Stimulated activated CD8-positive, alpha-beta memory T cell treated with anti-CD3 and anti-CD28 coated beads, Interleukin-4, amount 100 ng/mL, for 4 hours (primary cell): ENCODE results near the gene TAF12.
A peak's percentile ranks its signal among the peaks of the same experiment; 100 is the strongest.
"Not testable (repeated sequence)": the region's sequence is repeated elsewhere in the genome, so short reads cannot be mapped to it uniquely, and the experiment has no call there.

ENCODE experiments used
- DNase-seq, 2 donors: peaks; one replicate each; pipeline ENCODE4 v3.0.0-alpha.2; 2020; ENCODE audit warnings: low read depth in 2 of 2, low spot score in 1 of 2

TAF12 gene, protein sequence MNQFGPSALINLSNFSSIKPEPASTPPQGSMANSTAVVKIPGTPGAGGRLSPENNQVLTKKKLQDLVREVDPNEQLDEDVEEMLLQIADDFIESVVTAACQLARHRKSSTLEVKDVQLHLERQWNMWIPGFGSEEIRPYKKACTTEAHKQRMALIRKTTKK

DNA sequence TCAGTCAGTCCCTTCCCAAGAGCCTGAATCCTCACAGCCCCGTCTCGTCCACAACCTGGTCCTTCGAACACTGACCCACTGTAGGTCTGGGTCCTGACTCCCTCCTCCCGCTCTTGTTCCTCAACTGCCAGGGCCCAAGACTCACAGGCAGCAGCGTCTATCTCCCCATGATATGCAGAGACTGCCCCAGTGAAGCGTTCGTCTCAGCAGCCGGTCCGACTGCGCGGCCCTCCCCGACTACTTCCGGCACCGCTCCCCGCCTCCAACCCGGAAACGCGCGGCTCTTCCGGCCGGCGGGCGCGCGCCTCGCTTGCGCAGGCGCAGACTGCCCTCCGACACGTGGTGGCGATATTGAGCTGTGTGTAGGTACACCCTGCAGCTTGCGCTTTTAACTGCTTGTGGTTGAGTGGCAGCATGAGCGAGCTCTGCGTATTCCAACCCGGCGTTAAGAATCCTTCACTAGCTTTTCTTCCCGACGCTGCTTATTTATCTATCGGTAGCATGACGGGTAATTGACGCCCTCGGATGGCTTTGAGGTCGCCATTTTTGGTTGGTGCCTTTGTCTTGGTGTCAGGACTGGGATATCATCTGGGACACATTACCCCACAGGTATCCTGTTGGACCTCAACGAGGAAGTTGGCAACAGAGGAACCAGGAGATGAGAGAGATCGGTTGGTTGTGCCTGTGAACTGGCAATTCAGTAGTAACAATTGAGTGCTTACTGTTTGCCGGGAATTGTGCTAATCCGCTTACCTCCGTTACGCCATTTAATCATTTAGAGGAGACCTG lies at the start of gene TAF12:
Gene TAF12, minus strand, starts transcription at position 221 of the 789 bp plus-strand sequence. CDS start 20,986 bp downstream, outside the sequence.
- DNase-seq: peak; percentile 74 to 81

DNA sequence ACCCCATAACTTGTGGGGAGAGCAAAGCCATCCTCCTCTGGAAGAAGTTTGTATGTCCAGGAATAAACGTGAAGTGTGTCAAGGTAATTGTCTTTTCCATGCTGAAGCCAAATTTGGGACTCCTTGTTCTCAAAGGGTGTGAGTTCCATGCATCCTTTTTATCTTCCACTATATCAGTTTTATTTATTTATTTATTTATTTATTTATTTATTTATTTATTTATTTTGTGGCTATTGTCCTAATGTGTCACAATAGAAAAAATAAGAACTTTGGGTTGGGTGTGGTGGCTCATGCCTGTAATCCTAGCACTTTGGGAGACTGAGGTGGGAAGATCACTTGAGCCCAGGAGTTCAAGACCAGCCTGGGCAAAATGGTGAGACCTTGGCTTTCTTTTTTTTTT lies 48.8 kb upstream of the TAF12 start:
- not testable (repeated sequence) for DNase-seq

DNA sequence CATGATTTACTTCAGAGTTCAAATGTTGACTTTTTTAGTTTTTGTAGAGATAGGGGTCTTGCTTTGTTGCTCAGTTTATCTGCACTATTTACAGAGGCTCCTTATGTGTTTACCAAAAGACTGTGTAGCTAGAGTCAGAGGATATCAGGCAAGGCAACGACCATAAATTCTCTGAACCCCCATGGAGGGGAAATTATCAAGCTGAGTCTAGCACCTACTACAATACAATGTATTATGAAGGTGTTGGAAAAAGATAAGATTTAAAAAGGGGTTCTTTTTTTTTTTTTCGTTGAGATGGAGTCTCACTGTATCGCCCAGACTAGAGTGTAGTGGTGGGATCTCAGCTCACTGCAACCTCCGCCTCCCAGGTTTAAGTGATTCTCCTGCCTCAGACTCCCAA lies 42.1 kb upstream of the TAF12 start:
- no peak for DNase-seq

DNA sequence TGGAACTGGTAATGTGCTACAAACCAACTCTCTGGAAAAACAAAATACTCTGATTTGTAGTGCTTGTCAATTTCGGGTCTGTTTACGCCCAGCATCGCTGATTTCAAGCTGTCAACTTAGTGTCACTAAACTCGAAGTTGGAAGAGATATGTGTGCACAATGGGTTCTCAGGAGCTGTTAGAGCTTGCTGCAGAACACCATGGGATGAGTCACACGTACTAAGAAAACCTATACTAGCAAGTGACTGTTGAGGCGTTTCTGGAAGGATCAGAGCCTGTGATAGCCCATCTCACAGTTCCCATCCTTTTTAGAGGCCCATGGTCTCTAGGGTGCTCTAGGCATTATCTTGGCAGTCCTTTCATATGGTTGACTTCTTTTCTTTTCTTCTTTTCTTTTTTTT lies 40.0 kb upstream of the TAF12 start:
- DNase-seq: no peak

DNA sequence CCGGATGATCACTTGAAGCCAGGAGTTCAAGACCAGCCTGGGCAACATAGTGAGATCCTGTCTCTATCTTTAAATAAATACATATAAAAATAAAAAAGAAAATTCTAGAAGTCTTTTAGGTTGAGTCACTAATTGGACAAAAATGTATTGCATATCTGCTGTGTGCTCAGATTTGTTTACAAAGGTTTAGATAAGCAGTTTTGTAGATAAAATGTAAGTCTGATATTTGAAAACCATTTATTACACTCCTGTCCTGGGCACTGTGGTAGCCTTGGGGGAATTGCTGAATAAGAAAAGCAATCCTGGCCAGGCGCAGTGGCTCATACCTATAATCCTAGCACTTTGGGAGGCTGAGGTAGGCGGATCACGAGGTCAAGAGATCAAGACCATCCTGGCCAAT lies 37.3 kb upstream of the TAF12 start:
- DNase-seq: no peak

DNA sequence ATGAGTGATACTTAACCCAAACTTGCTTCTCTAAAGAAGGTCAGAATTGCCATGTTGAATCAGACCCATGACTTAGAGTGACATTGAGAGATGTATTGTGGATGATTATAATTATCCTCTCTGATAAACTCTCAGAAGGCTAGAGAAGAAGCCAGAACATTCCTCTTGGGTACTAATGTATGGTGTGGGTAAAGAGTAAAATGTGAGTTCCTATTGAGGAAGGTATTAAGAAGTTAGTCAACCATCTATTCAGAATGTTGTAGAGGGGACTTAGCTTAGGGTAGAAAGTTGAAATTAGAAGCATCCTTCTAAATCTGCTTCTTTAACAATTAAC lies 33.0 kb upstream of the TAF12 start:
- DNase-seq: no peak

DNA sequence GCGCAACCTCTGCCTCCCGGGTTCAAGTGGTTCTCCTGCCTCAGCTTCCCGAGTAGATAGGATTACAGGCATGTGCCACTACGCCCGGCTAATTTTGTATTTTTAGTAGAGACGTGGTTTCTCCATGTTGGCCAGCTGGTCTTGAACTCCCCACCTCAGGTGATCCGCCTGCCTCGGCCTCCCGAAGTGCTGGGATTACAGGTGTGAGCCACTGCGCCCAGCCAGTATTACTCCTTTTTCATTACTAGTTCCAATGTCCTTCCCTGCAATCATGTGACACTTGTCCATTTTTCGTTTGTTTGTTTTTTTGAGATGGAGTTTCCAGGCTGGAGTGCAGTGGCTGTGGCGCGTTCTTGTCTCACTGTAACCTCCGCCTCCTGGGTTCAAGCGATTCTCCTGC lies 30.1 kb upstream of the TAF12 start:
- DNase-seq: not testable (repeated sequence)

DNA sequence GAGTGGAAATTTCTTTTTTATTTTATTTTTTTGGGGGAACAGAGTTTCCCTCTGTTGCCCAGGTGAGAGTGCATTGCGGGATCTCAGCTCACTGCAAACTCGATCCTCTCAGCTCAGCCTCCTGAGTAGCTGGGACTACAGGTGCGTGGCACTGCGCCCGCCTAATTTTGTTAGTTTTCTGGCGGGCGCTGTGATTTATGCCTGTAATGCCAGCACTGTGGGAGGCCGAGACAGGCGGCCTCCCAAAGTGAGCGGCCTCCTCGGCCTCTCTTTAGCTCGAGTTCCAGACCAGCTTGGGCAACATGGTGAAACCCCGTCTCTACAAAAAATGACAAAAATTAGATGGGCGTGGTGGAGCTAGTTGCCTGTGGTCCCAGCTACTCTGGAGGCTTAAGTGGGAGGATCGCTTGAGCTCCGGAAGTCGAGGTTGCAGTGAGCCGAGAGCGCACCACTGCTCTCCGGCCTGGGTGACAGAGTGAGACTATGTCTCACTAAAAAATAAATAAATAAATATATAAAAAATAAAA lies 28.4 kb upstream of the TAF12 start:
- no peak for DNase-seq

DNA sequence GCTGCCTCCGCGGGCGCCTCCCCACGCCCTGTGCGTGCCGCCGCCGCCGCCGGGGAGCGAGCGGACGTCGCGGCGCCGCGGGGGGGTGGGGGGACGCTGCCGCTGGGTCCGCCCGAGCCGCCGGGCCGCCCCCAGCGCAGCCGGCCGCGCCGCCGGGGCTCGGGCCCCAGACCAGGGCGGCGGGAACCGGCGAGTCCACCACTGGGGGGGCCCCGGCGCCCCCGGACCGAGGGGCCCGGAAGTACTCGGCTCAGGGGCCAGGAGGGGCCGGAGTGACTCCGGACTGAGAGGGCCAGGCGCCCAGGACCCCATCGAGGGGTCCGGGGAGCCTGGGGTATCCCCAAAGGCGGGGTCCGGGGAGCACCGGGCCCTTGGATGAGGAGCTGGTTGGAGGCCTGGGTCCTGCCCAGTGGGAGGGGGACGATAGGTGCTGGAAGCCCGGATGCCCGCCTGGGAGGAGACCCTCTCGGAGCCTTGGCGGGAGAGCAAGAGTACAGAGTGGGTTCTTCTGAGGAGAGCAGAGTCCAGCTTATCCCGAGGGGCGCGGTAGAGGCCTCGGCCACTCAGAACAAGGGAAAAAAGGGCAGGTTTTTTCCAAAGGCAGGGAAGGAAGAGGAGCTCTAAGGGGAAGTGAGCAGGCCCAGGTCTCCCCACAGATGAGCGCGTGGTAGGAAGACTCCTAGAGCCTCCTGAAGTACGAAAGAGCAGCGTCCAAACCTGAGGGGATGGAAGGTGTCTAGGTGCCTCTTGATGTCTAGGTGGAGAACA lies 26.3 kb upstream of the TAF12 start:
- DNase-seq: peak in 1 of 2 donors; percentile 9

DNA sequence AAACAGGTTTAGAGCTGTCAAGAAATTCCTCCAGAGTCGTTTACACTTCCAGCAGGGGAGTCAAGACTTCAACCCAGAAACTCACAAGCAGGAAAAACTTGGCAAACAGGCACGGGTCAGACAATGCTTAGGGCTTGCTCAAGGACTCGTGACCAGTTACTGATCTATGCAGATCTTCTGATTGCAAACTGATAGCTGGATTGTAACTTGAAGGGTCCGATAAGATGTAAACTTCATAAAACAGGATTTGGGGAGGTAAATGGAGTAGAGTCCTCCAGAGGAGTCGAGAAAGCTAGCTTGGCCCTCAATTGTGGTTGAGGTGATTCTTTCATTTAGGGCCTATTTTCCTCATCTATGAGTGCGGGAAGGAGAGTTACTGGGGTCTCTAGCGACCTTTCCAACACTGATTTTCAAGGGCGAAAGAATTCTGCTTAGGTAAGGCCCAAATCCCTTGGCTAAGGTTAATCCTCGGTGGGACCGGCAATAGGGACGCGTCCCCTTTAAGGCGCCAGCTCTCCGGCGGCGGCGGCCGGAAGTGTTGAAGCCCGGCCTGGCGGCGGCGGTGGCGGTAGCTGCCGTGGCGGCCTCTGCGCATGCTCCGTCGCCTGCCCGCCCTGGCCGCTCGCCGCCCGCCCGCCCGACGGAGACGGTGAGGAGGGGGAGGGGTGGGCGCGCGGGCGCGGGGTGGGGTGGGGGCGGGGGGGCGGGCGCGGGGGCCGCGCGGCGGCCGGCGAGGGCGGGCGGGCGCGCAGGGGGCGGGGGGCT lies 25.5 kb upstream of the TAF12 start, which contains the start of gene GMEB1:
Gene GMEB1, plus strand, starts transcription at position 594 of the 765 bp plus-strand sequence. CDS start 14,829 bp downstream, outside the sequence.
- peak; percentile 72 to 73 for DNase-seq

DNA sequence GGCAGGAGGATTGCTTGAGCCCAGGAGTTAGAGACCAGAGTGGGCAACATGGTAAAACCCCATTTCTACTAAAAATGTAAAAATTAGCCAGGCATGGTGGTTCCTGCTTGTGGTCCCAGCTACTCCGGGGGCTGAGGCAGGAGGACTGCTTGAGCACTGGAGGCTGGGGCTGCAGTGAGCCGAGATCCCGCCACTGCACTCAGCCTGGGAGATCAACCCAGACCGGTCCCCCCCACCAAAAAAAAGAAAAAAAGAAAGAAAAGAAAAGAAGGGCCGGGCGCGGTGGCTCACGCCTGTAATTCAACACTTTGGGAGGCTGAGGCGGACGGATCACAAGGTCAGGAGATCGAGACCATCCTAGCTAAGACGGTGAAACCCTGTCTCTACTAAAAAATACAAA lies 23.9 kb upstream of the TAF12 start:
- DNase-seq: no peak

DNA sequence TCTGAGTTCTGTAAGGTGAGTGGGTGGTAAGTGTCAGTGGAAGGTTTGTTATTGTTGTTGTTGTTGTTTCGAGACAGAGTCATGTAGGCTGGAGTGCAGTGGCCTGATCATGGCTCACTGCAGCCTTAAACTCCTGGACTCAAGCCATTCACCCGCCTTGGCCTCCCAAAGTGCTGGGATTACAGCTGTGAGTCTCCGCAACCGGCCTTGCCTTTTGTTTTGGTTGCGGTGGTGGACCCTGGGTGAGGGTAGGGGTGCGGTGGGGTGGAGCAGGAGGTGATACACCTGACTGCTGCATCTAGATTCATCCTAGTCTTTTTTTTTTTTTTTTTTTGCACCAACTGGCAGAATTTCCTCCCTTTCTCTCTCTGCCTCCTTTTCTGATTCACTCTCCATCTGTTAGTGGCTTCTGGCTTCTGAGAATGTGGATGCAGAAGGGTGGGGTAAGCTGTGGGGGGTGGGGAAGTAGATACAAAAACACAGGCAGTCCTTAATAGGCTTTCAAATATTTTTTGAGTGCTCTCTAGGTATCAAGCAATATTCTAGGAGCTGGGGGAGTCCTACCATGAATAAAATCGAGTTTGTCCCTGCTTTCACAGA lies 21.1 kb upstream of the TAF12 start:
- no peak for DNase-seq

DNA sequence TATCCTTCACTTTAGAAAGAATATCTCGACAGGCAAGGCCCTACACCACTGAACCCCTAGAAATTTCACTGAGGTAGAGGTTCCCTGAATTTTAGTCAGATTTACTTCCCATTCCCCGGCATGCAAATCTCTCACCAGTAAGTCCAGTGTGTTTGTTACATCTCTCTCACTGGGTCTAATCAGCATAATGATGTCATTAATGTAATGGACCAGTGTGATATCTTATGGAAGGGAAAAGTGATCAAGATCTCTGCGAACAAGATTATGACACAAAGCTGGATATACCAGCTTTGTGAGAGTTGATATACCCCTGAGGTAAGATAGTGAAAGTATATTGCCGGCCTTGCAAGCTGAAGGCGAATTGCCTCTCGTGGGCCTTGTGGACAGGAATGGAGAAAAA lies 13.5 kb upstream of the TAF12 start:
- DNase-seq: no peak

DNA sequence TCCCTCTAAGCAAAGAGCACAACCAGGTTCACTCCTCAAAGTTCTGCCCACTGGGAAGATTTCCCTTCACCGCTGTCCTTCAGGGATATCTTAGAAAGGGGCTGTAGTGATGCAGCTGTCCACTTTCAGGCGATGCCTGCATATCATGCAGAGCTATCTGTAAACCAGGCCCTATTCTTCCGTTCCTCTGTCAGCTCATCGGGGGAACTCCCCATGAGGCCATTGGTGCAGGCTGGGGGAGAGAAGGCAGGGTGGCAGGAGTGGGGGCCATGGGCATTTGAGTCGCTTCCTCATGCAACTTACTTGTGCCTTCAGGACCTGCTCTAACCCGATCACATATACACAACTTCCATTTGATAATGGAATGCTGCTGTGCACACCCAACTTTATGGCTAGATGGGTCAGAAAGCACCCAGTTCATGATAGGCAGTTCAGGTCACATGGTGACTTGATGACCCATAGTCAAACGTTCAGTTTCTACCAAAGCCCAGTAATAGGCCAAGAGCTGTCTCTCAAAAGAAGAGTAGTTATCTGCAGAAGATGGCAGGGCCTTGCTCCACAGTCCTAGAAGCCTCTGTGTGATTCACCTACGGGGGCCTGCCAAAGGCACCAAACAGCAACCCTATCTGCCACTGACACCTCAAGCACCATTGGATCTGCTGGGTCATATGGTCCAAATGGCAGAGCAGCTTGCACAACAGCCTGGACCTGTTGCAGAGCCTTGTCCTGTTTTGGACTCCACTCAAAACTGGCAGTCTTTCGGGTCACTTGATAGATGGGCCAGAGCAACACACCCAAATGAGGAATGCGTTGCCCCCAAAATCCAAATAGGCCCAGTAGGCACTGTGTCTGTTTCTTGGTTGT lies 12.8 kb upstream of the TAF12 start:
- not testable (repeated sequence) for DNase-seq

DNA sequence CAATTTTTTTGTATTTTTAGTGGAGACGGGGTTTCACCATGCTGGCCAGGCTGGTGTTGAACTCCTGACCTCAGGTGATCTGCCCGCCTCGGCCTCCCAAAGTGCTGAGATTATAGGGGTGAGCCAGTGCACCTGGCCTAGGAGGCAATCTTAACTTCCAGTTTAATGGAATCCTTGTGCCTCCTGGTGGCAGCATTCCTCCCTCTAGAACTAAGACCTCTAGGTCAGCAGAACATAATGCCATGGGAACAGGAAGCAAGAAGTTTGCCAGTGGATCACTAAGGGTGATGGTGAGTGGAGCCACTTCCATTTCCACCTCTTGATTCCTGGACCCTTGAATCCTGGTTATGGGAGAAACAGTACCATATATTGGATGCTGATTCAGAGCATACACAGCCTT lies 11.0 kb upstream of the TAF12 start:
- not testable (repeated sequence) for DNase-seq

DNA sequence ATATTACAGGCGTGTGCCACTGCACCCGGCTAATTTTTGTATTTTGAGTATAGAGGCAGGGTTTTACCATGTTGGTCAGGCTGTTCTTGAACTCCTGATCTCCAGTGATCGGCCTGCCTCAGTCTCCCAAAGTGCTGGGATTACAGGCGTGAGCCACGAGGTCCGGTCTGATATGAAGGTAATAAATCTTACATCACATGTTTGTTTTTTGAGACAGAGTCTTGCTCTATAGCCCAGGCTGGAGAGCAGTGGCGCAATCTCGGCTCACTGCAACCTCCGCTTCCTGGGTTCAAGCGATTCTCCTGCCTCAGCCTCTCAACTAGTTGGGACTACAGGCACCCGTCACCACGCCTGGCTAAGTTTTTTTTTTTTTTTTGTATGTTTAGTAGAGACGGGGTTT lies 10.2 kb upstream of the TAF12 start:
- not testable (repeated sequence) for DNase-seq

DNA sequence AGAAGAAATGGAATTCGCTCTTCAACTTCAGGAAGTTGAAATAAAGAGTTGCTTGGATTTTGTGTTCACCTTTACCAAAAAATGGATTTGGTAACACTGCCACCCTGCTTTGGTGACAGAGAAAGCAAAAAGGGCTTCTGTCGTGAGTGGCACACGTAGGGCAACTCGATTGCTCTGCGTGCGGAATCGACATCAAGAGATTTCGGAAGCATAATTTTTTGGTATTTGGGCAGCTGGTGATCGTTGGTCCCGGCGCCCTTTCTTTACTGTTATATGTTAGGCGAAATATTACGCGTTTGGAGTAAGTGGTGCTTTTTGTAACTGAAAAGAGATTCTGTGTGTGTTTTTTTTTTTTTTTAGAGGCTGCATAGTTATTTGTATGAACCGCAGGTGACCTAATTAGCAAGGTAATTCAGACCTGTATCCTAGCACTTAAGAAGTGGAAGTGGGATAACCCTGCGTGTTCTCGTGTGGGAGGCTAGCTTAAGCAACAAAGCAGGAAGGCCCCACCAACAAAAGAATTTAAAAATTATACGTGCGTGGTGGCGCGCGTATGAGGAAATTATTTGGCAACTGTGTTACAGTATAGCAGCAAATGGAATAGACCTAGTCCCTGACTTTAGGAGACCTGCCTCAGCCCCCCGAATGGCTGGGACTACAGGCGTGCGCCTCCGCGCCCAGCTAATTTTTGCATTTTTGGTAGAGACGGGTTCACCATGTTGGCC lies 5.8 kb upstream of the TAF12 start, which contains the start of gene RNU11:
Gene RNU11, plus strand, starts transcription at position 127 of the 725 bp plus-strand sequence.
- peak; percentile 70 to 76 for DNase-seq

DNA sequence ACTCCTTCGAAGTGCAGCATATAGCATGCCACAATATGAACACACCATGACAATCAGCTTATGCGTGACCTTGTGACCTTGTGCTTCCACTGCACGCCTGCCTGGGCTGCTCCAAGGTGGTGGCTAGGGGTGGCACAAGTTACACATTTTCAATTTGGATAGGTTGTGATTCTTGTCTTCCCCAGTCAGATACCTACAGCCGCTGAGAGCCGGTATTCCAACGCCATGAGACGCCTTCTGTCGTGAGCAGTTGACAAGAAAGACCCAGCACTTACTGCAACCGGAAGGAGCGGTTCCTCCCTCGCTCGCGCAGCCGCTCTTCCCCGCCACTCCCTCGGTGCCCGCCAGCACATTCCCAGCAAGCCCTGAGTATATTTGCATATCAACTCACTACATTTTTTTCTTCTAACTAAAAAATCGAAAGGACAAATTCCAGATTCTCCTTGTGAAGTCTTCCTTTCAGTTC lies 5.2 kb upstream of the TAF12 start:
- DNase-seq: peak; percentile 65 to 82

DNA sequence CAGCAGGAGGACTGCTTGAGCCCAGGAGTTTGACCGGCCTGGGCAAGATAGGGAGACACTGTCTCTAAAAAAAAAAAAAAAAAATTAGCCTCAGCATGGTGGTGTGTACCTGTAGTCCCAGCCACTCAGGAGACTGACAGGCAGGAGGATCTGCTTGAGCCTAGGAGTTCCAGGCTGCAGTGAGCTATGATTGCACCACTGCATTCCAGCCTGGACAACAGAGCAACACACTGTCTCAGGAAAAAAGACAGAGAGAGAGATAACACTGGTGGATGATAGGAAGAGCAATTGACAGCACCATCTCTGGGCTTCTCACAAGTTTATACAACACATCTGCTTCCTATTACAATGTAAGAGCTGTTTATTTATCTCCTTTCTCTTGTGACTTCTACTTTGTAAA lies 3.2 kb upstream of the TAF12 start:
- DNase-seq: no peak
